HepG2 (cell line): ENCODE results near the gene APOC3.

Experiments
- FOSL2 ChIP-seq: sonication (generic); formaldehyde crosslinking; IDR thresholded peaks from 2 replicates; pipeline ENCODE4 v1.4.0; 2020; ENCODE audit warnings: missing genetic modification reagents
- MAZ ChIP-seq, 2 experiments: sonication (generic) in 1 of 2; formaldehyde crosslinking in 1 of 2; IDR thresholded peaks; 2 replicates each; pipeline versions ENCODE4 v1.5.0 to v1.6.1; 2012 to 2020; ENCODE audit warnings: low read depth in 2 of 2, mild to moderate bottlenecking in 2 of 2, borderline replicate concordance in 1 of 2, improper control_type of control experiment in 1 of 2, low read length in 1 of 2, missing genetic modification reagents in 1 of 2, moderate library complexity in 1 of 2
- NFYB ChIP-seq: sonication (generic); formaldehyde crosslinking; IDR thresholded peaks from 2 replicates; pipeline ENCODE4 v1.4.0; 2020; ENCODE audit warnings: missing genetic modification reagents
- NR2C2 ChIP-seq: sonication (generic); formaldehyde crosslinking; IDR thresholded peaks from 2 replicates; pipeline ENCODE4 v1.4.0; 2020; ENCODE audit warnings: missing genetic modification reagents, mild to moderate bottlenecking, moderate library complexity, borderline replicate concordance
- SKIL ChIP-seq: sonication (generic); formaldehyde crosslinking; IDR thresholded peaks from 2 replicates; pipeline ENCODE4 v1.8.0; 2022; ENCODE audit warnings: missing genetic modification reagents, mild to moderate bottlenecking, moderate library complexity, borderline replicate concordance
- ZBTB20 ChIP-seq: sonication (generic); formaldehyde crosslinking; IDR thresholded peaks from 2 replicates; pipeline ENCODE4 v1.8.1; 2023; ENCODE audit warnings: missing genetic modification reagents, low read depth, mild to moderate bottlenecking, borderline replicate concordance
- ZFP36 ChIP-seq: fragments of 150-350 bp; IDR thresholded peaks from 2 replicates; pipeline ENCODE4 v1.6.1; 2018; ENCODE audit warnings: borderline replicate concordance, low read length, low read depth; ENCODE audit not compliant: partially characterized antibody
- ZFP62 ChIP-seq: sonication (generic); formaldehyde crosslinking; IDR thresholded peaks from 2 replicates; pipeline ENCODE4 v1.4.0; 2020; ENCODE audit warnings: missing genetic modification reagents
- ZNF17 ChIP-seq: sonication (generic); formaldehyde crosslinking; IDR thresholded peaks from 2 replicates; pipeline ENCODE4 v1.5.0; 2020; ENCODE audit warnings: mild to moderate bottlenecking, missing genetic modification reagents
- ZNF24 ChIP-seq: fragments of 450-650 bp; IDR thresholded peaks from 2 replicates; pipeline ENCODE4 v1.6.1; 2017; ENCODE audit warnings: antibody characterized with exemption, mild to moderate bottlenecking
- ZNF282 ChIP-seq: fragments of 450-650 bp; IDR thresholded peaks from 2 replicates; pipeline ENCODE4 v1.6.1; 2018; ENCODE audit not compliant: partially characterized antibody
- TF ChIP-seq, protein P1 (sequence below), 2 experiments: IDR thresholded peaks; 2 replicates each; pipeline ENCODE4 v1.6.1; 2011 to 2012; ENCODE audit warnings: low read length in 2 of 2, borderline replicate concordance in 1 of 2, low read depth in 1 of 2, mild to moderate bottlenecking in 1 of 2, moderate library complexity in 1 of 2
- TF ChIP-seq, protein P2 (sequence below): sonication (generic); formaldehyde crosslinking; IDR thresholded peaks from 2 replicates; pipeline ENCODE4 v1.5.0; 2020; ENCODE audit warnings: mild to moderate bottlenecking, missing genetic modification reagents, moderate library complexity

GRCh38 chr11:116857936-116858335 lies 28.2 kb downstream of the APOC3 start:
- TF ChIP-seq, protein P1, sequence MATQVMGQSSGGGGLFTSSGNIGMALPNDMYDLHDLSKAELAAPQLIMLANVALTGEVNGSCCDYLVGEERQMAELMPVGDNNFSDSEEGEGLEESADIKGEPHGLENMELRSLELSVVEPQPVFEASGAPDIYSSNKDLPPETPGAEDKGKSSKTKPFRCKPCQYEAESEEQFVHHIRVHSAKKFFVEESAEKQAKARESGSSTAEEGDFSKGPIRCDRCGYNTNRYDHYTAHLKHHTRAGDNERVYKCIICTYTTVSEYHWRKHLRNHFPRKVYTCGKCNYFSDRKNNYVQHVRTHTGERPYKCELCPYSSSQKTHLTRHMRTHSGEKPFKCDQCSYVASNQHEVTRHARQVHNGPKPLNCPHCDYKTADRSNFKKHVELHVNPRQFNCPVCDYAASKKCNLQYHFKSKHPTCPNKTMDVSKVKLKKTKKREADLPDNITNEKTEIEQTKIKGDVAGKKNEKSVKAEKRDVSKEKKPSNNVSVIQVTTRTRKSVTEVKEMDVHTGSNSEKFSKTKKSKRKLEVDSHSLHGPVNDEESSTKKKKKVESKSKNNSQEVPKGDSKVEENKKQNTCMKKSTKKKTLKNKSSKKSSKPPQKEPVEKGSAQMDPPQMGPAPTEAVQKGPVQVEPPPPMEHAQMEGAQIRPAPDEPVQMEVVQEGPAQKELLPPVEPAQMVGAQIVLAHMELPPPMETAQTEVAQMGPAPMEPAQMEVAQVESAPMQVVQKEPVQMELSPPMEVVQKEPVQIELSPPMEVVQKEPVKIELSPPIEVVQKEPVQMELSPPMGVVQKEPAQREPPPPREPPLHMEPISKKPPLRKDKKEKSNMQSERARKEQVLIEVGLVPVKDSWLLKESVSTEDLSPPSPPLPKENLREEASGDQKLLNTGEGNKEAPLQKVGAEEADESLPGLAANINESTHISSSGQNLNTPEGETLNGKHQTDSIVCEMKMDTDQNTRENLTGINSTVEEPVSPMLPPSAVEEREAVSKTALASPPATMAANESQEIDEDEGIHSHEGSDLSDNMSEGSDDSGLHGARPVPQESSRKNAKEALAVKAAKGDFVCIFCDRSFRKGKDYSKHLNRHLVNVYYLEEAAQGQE (IDR thresholded peaks at IDR 0.05; ENCODE audit: borderline replicate concordance in 1 of 2, low read depth in 1 of 2, low read length in 2 of 2) = no peak
- no peak for TF ChIP-seq ZNF282
- no peak for TF ChIP-seq SKIL (CRISPR knock-in tag)
- TF ChIP-seq NFYB (CRISPR knock-in tag) = no peak
- TF ChIP-seq ZNF24 = no peak
- TF ChIP-seq ZFP62 = no peak
- TF ChIP-seq, protein P2, sequence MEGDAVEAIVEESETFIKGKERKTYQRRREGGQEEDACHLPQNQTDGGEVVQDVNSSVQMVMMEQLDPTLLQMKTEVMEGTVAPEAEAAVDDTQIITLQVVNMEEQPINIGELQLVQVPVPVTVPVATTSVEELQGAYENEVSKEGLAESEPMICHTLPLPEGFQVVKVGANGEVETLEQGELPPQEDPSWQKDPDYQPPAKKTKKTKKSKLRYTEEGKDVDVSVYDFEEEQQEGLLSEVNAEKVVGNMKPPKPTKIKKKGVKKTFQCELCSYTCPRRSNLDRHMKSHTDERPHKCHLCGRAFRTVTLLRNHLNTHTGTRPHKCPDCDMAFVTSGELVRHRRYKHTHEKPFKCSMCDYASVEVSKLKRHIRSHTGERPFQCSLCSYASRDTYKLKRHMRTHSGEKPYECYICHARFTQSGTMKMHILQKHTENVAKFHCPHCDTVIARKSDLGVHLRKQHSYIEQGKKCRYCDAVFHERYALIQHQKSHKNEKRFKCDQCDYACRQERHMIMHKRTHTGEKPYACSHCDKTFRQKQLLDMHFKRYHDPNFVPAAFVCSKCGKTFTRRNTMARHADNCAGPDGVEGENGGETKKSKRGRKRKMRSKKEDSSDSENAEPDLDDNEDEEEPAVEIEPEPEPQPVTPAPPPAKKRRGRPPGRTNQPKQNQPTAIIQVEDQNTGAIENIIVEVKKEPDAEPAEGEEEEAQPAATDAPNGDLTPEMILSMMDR (CRISPR knock-in tag) = no peak
- TF ChIP-seq NR2C2 (CRISPR knock-in tag) = no peak
- no peak for TF ChIP-seq FOSL2 (CRISPR knock-in tag)
- no peak for TF ChIP-seq MAZ (IDR thresholded peaks at IDR 0.05; ENCODE audit: borderline replicate concordance, low read depth, low read length)
- no peak for TF ChIP-seq MAZ (CRISPR knock-in tag; IDR thresholded peaks at IDR 0.05; ENCODE audit: low read depth)
- no peak for TF ChIP-seq ZBTB20 (CRISPR knock-in tag)
- no peak for TF ChIP-seq ZFP36
- TF ChIP-seq ZNF17 (CRISPR knock-in tag) = no peak
